Calu3 (cell line): ENCODE data around the gene GHDC. TPM values are rescaled to one million over a fixed set of nuclear protein-coding genes. Genes with fewer than 3 reads are reported as not detected.

Experiments
- BruUV-seq: library from RNA; stranded (reverse); fragments of 400-500 nt; replicated peaks from 2 replicates; lab custom pipeline; 2021; lab: Mats Ljungman, UMichigan
- CTCF ChIA-PET: fragments of 300-600 bp; sonication (Branson Sonifier 250); formaldehyde crosslinking; loops from one replicate; lab custom pipeline; 2022; ENCODE audit warnings: antibody characterized with exemption; lab: Charles Lee
- DNase-seq: peaks from one replicate; pipeline ENCODE4 v3.0.0; 2022
- H3K27ac Mint-ChIP-seq: one replicate; pipeline ENCODE4 v1.8.0; 2022; ENCODE audit warnings: mixed read lengths; ENCODE audit not compliant: unreplicated experiment
- H3K27me3 Mint-ChIP-seq: one replicate; pipeline ENCODE4 v1.8.0; 2022; ENCODE audit warnings: mixed read lengths; ENCODE audit not compliant: unreplicated experiment
- H3K36me3 Mint-ChIP-seq: one replicate; pipeline ENCODE4 v1.8.0; 2022; ENCODE audit warnings: mild to moderate bottlenecking, moderate library complexity, mixed read lengths; ENCODE audit not compliant: insufficient read depth, unreplicated experiment
- H3K4me1 Mint-ChIP-seq: one replicate; pipeline ENCODE4 v1.8.0; 2022; ENCODE audit warnings: mild to moderate bottlenecking, low read depth, mixed read lengths; ENCODE audit not compliant: unreplicated experiment
- H3K4me3 Mint-ChIP-seq: one replicate; pipeline ENCODE4 v1.8.0; 2022; ENCODE audit warnings: mild to moderate bottlenecking, low read depth, moderate library complexity, mixed read lengths; ENCODE audit not compliant: unreplicated experiment
- H3K9me3 Mint-ChIP-seq: one replicate; pipeline ENCODE4 v1.8.0; 2022; ENCODE audit warnings: low read depth, mixed read lengths; ENCODE audit not compliant: unreplicated experiment
- intact Hi-C: fragments of 100-400 bp; cut with micrococcal nuclease; formaldehyde crosslinking; loops from one replicate; pipeline ENCODE4 v1.10.0; 2022; ENCODE audit not compliant: unreplicated experiment
- total RNA-seq: library from RNA; stranded (reverse); gene quantifications from 2 replicates; pipeline ENCODE4 v1.2.3, GENCODE V29; 2022
- TF ChIP-seq, protein P1 (sequence below): fragments of 200-600 bp; IDR thresholded peaks from one replicate; pipeline ENCODE4 v1.8.0; 2022; ENCODE audit warnings: antibody characterized with exemption; ENCODE audit not compliant: unreplicated experiment

The GHDC gene
- total RNA-seq, 1 experiment from 2014 or later, result 37.4 TPM

DNA sequence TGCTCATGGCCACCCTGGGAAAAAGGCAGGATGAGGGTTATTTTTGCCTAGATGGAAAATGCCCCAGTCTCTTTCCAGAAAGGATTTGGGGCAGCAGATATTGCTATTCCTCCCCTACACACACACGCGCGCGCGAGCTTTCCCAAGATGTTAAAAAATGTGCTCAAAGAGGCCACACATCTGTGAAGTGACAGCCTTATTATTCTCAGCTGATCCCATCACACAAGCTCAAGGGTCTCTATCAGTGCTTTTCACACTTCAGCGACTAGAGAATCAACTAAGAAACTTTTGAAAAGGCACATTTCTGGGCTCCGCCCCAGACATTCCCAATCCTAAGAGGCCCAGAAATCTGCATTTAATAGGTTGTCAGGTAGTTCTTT is 33.8 kb downstream of the GHDC start:
- peaks cover 6% of the 10 kb centered on the region for H3K27me3 Mint-ChIP-seq
- intact Hi-C loops, result no loop called here
- H3K4me1 Mint-ChIP-seq, result no peaks in the 10 kb centered on the region
- TF ChIP-seq, protein P1, sequence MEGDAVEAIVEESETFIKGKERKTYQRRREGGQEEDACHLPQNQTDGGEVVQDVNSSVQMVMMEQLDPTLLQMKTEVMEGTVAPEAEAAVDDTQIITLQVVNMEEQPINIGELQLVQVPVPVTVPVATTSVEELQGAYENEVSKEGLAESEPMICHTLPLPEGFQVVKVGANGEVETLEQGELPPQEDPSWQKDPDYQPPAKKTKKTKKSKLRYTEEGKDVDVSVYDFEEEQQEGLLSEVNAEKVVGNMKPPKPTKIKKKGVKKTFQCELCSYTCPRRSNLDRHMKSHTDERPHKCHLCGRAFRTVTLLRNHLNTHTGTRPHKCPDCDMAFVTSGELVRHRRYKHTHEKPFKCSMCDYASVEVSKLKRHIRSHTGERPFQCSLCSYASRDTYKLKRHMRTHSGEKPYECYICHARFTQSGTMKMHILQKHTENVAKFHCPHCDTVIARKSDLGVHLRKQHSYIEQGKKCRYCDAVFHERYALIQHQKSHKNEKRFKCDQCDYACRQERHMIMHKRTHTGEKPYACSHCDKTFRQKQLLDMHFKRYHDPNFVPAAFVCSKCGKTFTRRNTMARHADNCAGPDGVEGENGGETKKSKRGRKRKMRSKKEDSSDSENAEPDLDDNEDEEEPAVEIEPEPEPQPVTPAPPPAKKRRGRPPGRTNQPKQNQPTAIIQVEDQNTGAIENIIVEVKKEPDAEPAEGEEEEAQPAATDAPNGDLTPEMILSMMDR, result no peak
- H3K4me3 Mint-ChIP-seq, result no peak overlapping the region
- H3K27ac Mint-ChIP-seq, result no peak overlapping the region
- DNase-seq, result no peak
- H3K36me3 Mint-ChIP-seq, result peaks cover 6% of the 10 kb centered on the region
- no TSS peak for BruUV-seq
- CTCF ChIA-PET, result interaction anchor here (0.5 to 0.9 kb wide), 2 partner anchors 47 to 370 kb away, joined by 3 to 4 read pairs; no protein-coding TSS in a partner anchor
- H3K9me3 Mint-ChIP-seq, result no peaks in the 10 kb centered on the region

DNA sequence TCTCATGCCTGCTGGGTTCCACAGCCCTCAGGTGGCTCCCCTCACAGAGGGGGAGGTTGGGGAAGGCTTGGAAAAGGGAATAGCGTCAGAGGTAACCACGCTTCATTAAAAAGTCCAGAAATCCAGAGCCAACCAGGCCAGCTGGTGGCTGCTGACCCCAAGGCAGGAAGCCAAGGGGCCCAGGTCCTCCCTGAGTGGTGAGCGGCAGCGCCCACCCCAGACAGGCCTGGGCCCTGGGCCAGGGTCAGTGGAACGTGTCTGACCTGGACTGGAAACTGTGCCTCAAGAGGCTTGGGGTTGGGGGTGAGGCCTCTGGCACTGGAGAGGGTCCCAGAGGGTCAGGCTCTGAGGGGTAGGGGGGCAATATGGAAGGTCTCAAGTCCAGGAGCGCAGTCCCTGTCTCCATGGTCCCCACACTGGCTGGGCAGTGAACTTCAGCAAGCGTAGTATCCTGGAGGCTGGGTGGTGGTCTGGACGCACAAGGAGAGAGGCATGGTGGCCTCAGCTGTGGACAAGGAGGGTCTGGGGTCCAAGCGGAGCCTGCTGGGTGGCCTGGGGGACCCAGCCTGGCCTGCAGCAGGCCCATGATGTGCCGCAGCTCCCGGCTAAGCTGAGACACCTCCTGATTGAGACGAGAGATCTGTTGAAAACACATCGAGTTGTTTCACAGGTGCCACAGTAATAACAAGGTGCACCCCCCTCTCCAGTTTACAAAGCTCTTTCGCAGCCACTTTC is 34.3 kb downstream of the GHDC start:
- intact Hi-C loops, result no loop called here
- no peaks in the 10 kb centered on the region for H3K4me1 Mint-ChIP-seq
- H3K9me3 Mint-ChIP-seq, result no peaks in the 10 kb centered on the region
- CTCF ChIA-PET, result interaction anchor here (0.5 to 0.9 kb wide), 2 partner anchors 47 to 370 kb away, joined by 3 to 4 read pairs; no protein-coding TSS in a partner anchor
- peaks cover 11% of the 10 kb centered on the region for H3K36me3 Mint-ChIP-seq
- TF ChIP-seq, protein P1, result no peak
- no peak overlapping the region for H3K27ac Mint-ChIP-seq
- no peak overlapping the region for H3K4me3 Mint-ChIP-seq
- no TSS peak for BruUV-seq
- H3K27me3 Mint-ChIP-seq, result no peaks in the 10 kb centered on the region
- DNase-seq, result no peak

DNA sequence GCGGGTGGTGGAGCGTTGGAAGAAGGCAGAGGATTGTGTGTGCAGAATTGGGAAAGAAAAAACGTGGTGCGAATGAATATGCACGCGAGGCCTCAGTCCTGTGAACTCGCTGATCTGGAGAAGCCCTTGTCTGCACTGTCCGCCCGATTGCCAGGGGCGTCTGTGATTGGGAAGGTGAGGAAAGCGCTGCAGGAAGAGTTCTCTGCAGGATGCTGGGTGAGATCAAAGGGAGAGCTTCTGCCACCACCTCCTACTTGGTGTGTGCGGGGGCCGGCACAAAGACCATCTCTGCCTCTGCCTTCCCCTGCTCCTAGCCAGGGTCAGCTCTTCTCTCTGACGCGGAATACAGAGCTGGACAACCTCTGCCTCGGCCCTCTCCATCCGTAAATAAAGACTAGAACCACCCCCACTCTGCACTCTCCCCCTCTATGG is 38.7 kb downstream of the GHDC start:
- TF ChIP-seq, protein P1, result no peak
- intact Hi-C loops, result no loop called here
- Mint-ChIP-seq H3K27ac (no peak overlapping the region), H3K27me3 (no peaks in the 10 kb centered on the region), H3K9me3 (no peaks in the 10 kb centered on the region), H3K4me3 (peak overlapping the region; percentile 90), H3K4me1 (peaks cover 24% of the 10 kb centered on the region), H3K36me3 (peaks cover 28% of the 10 kb centered on the region)
- CTCF ChIA-PET, result interaction anchor here (0.7 kb wide), 2 partner anchors 105 to 1552 kb away, joined by 4 to 5 read pairs; no protein-coding TSS in a partner anchor
- DNase-seq, result no peak
- BruUV-seq, result TSS peak; percentile 74

DNA sequence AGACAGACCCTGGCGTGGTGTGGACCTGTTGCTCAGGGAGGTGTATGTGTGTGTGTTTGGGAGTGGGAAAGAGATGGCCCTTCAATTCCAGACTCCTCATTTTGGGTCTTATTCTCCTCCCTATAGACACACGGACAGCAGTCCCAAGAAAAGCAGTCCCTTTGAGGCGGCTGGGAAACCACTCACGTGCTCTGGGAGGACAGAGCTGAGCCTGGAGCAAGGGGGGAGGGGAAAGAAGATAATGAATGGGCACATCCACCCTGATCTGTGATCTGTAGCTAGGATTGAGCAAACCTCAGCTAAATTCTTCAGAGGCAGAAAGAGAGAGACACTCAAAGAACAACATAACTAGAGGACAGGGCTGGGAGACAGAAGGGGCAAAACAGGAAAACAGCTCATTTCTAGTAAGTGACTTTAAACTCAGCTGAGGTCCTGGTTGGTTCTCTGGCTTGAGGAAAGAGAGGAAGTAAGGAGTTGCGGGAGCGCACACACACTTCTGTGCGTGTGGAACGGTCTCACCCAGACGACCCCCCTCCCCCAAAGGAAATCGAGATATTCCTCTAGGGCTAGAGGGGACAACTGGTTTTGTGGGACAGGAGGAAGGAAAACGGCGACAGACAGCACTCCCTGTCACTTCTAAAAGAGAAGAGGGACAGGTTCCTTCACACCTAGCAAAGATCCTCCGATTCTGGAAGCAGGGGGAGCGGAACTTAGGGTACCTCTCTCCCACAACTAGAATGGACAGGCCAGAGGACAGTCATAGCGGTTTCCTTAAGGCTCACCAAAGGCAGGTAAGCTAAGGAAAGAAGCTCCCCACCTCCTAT is 40.2 kb downstream of the GHDC start:
- peak overlapping the region; percentile 90 for H3K27ac Mint-ChIP-seq

More for the DNA sequence above, 40.2 kb downstream of the GHDC start:
- Mint-ChIP-seq H3K9me3 (no peaks in the 10 kb centered on the region), H3K36me3 (peaks cover 28% of the 10 kb centered on the region), H3K4me3 (peak overlapping the region; percentile 90), H3K4me1 (peaks cover 24% of the 10 kb centered on the region), H3K27me3 (no peaks in the 10 kb centered on the region)
- TSS peak; percentile 49 for BruUV-seq
- CTCF ChIA-PET, result interaction anchor here (0.5 to 1.5 kb wide), 7 partner anchors 9 to 34 kb away, joined by 3 to 7 read pairs (median 4); no protein-coding TSS in a partner anchor
- DNase-seq, result peak; percentile 23
- TF ChIP-seq, protein P1, result no peak
- intact Hi-C loops, result no loop called here
